ENCODE data around the gene NECTIN4. TPM values are rescaled to one million over a fixed set of nuclear protein-coding genes. Genes with fewer than 3 reads are reported as not detected.
A peak's percentile ranks its signal among the peaks of the same experiment; 100 is the strongest.

The NECTIN4 gene
- total and polyA plus RNA-seq, 2 of the 13 experiments (the other 11 are each of a cell fraction or from before 2014, with no cell fraction given): 5.9 to 12.4 TPM

- TF ChIP-seq ZNF318 (CRISPR knock-in tag; IDR thresholded peaks at IDR 0.05) (no peak), ZBTB37 (CRISPR knock-in tag; IDR thresholded peaks at IDR 0.05) (no peak), SAP130 (CRISPR knock-in tag; IDR thresholded peaks at IDR 0.05; ENCODE audit: low read depth) (peak; percentile 44; the same call in 1 of the 2 replicates), NCOA1 (CRISPR knock-in tag; IDR thresholded peaks at IDR 0.05) (no peak), PRDM15 (CRISPR knock-in tag; IDR thresholded peaks at IDR 0.05) (peak; percentile 90), POLR2AphosphoS5 (IDR thresholded peaks at IDR 0.05; ENCODE audit: low read depth, low read length) (peak; percentile 81), KDM3A (CRISPR knock-in tag; IDR thresholded peaks at IDR 0.05; ENCODE audit: low read depth) (no peak), RERE (CRISPR knock-in tag; IDR thresholded peaks at IDR 0.05; ENCODE audit: low read depth) (no peak), ZNF652 (CRISPR knock-in tag; IDR thresholded peaks at IDR 0.05; ENCODE audit: borderline replicate concordance, low read depth) (0 out of 2 replicates have a peak, but pooled peaks have one; percentile 18)
Measured at GRCh38 chr1:161021165-161021969, 68.0 kb downstream of the NECTIN4 start (continued).

All from HepG2 (cell line).